Measurements from ENCODE around the gene SCGB1D4.

The SCGB1D4 gene

DNA sequence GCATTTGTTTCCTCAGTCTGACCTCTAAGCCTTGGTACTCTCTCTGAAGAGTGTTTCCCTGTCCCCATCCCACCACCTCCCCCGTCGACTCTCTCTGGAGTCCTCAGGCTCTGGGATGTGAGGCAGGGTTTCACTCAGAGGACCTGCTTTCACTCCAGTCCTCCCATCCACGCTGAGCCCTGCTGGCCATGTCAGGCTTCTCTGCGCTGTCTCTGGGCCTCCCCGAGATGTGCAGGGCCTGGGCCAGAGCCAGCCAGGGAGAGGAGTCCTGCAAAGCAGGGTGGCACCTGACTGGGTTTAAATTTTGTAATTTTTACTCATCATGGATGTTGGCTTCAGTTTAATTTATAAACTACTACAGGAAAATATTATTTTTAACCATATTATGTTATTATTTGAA is 25.6 kb downstream of the SCGB1D4 start:
- DNase-seq: no peak

DNA sequence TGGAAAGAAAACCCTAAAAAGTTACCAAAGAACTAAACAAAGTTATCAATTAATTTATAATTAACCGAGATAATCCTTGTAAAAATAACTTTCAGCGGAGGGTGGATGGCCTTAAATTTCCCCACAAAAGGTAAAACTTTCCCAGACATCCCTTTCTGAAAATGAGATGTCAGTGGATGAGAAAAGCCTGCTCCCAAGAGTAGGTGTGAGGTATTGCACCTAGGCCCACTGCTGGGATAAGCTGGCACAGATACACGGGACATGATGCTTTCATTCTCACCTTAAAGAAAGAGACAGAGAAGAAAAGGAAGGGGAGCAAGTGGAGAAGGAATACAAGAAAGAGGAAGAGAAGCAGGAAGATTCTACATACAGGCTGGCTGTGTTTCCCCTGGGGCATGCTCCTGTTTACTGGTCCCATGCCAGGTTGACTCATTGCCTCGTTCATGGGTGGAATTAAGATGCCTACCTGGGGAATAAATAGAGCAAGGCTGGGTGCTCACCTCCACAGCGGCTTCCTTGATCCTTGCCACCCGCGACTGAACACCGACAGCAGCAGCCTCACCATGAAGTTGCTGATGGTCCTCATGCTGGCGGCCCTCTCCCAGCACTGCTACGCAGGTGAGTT is 29.1 kb downstream of the SCGB1D4 start, which contains the start of gene SCGB2A2:
TSS of gene SCGB2A2 (plus strand) at position 505 of the 625 bp plus-strand sequence. CDS start at position 564, 59 bp downstream.
- no peak for DNase-seq

DNA sequence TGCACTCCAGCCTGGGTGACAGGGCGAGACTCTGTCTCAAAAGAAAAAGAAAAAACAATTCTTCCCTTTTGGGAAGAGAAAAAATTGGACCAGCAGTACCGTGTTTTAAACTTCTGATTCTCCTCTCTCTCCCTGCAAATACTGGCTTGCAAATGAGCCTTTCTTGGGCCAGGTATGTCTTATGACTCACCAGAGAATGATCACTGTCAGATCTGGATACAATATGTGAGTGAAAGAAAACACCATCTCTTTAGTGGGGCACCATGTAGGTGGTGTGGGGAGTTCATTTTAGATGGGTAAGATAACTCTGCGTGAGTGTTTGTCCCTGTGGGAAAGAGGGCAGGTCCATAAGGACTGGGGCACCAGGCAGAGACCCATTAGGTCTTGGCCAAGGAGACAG is 31.3 kb downstream of the SCGB1D4 start:
- DNase-seq: no peak

DNA sequence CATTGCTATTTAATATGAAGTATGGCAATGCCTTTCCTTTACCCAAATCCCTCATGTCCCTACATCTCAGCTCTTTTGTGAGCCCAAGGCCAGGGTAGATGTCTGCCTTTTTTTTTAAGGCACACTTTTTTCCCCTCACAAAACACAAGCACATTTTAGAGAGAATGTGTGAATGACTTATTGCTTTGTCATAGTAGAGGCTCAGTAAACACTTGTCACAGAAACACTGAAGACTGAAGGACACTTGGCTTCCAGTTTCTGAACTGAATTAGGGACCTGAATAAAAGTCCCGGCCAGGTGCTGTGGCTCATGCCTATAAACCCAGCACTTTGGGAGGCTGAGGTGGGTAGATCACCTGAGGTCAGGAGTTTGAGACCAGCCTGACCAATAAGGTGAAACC is 31.8 kb downstream of the SCGB1D4 start:
- DNase-seq: no peak

DNA sequence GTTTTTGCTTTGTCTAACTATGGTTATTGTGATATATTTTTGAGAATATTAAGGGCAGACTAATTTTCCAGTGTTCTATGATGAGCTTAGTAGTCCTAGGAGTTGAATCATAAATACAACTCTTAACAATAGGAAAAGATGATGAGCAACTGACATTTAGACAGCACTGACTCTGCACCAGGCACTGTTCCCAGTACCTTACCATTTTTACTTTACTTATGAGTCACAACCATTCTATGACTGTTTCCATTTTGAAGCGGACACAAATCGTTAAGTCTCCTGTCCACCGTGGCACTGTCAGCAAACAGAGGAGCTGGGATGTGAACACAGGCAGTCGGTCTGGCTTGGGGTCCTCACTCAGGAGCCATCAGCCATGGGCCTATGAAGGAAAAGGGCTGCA is 32.3 kb downstream of the SCGB1D4 start:
- DNase-seq: no peak

DNA sequence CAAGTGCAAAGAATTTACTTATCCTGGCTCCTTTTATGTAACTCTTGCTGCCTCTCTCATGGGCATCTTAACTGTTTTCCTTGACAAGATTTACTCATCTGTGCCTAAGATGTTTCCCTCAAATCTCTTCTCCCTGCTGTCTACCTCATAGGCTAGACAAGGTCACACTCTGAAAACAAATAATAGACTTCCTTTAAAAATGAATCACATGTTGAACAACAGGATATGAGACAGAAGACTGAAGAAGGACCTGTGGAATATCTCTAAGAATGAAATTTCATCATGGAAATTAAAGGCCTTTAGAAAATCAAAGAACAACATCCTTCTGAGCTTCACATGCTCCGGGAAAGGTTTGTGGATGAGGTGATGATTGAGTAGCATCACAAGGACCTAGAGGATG is 34.9 kb downstream of the SCGB1D4 start:
- no peak for DNase-seq

DNA sequence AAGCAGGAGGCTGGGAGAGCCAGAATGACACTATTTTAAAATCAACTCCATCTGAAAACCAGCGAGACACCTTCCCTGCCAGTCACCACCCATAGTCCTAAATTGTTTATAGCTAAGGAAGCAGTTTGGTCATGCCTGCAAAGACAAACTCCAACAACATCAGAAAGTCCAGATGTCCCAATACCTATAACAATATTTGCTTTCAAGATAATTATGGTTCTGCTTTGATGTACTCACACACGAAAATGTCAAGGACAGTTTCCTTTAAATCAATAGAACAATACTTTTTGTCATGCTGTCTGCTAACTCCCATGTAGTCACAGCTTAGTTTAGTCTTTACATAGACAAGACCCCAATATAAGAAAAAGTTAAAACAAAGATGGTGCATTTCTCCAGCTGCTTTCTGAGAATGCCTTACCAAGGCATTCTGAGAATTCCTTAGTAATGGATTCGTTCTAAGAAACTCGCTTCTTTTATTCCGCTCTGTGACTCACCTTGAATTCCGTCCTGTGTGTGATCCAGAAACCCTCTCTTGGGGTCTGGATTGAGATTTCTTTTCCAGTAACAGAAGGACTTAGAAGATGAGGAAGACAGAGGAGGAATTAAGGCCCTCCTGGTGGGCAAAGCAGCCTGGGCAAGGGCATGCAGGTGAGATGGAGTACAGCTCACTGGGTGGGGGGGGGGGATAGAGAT is 38.5 kb downstream of the SCGB1D4 start:
- no peak for DNase-seq

DNA sequence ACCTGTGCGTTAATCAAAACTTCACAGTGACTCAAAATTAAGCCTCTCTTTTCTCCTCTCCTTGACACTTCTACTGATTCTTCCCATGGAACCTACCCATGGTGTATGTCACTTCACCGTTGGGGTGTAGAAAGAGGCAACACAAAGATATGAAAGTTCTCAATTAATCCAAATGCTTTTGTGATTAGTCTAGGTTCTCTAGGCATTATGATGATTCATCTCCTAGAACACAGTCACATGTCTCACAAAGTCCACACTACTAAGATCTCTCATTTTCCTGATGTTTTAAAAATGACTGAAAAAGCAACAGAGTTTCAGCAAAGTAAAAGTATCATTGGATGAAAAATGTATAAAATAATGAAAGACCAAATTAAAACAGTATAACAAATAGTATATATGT is 42.6 kb downstream of the SCGB1D4 start:
- DNase-seq: no peak

DNA sequence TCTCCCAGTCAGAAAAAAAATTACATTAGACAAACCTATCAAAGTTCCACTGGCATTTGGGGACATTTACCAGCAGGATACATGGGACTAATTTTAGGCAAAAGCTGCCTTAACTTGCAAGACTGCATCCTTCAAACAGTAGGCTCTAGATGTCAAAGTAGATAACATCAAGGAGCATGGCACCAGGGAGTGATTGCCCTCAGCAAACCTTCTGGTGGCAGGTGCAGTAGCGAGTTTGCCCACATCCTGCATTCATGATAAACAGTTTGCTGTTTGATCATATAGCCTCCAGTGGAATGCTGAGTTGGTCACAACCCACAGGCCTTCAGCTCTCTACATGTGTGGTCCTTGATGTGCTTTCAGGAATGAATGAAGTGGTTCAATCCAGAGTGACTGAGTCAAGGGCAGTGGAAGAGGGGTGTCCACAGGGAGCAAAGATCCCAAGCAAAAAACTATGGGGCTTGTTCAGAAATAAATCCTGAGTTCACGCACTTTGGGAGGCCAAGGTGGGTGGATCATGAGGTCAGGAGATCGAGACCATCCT is 44.8 kb downstream of the SCGB1D4 start:
- DNase-seq: no peak

DNA sequence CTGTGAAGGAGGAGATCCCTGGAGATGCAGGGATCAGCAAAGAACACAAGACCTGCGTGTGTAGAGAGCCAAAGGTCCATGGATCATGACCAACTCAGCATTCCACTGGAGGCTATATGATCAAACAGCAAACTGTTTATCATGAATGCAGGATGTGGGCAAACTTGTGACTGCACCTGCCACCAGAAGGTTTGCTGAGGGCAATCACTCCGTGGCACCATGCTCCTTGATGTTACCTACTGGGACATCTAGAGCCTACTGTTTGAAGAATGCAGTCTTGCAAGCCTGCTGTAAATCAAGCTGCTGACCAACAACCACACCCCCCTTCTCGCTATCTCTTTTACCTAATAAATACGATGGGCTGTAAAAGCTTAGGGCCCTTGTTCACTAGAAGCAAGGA is 47.2 kb downstream of the SCGB1D4 start:
- no peak for DNase-seq
